ENCODE data around the gene ZNF793. TPM values are rescaled to one million over a fixed set of nuclear protein-coding genes. Genes with fewer than 3 reads are reported as not detected.

The ZNF793 gene
- total RNA-seq, 1 experiment from 2014 or later, result 16.3 TPM

DNA sequence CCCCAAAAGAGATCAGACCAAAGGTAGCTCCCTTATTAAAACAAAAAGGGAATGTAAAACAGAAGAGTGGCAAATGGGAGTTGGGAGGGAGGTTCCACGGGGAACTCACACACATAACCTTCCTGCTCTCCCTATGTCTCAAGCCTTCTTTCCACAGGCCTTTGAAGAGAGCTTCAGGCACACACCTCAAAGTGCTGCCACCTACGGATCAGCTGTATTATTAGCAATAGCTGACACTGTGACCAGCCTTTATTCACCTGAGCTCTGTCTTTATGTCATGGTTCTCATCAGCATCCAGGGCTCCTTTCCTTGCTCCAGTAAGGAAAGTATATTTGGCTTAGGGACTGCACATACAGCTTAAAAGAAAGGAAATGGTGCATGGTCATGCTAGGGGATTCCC lies 76.6 kb downstream of the ZNF793 start:
- Mint-ChIP-seq H3K27me3 (ENCODE audit: low read depth) (no peaks in the 10 kb centered on the region), H3K27ac (no peak overlapping the region), H3K4me3 (no peak overlapping the region), H3K9me3 (peaks cover 24% of the 10 kb centered on the region), H3K36me3 (peaks cover 42% of the 10 kb centered on the region), H3K4me1 (no peaks in the 10 kb centered on the region)
- ATAC-seq (peak; percentile 83), DNase-seq (ENCODE audit: low spot score) (peak; percentile 40)
- CTCF ChIA-PET, result interaction anchor here (0.6 to 1.3 kb wide), 8 partner anchors 10 to 221 kb away, joined by 3 to 11 read pairs (median 4); partner anchors contain the start of genes ZNF527, ZNF540, ZNF571 and ZNF793
- POLR2A ChIA-PET, result interaction anchor here (0.9 kb wide), 2 partner anchors 11 to 76 kb away, joined by 3 to 4 read pairs; partner anchors contain the start of genes ZNF540, ZNF571 and ZNF793
- TF ChIP-seq KAT7 (CRISPR knock-in tag; IDR thresholded peaks at IDR 0.05; ENCODE audit: borderline replicate concordance) (no peak), ZNF219 (CRISPR knock-in tag; IDR thresholded peaks at IDR 0.05; ENCODE audit: borderline replicate concordance) (no peak), NFYB (CRISPR knock-in tag; conservative IDR thresholded peaks at IDR 0.05; ENCODE audit: low read depth) (no peak), ZNF121 (CRISPR knock-in tag; IDR thresholded peaks at IDR 0.05) (no peak), TCF7 (CRISPR knock-in tag; IDR thresholded peaks at IDR 0.05; ENCODE audit: low read depth) (no peak), IRF1 (CRISPR knock-in tag; IDR thresholded peaks at IDR 0.05) (no peak), USF1 (CRISPR knock-in tag; IDR thresholded peaks at IDR 0.05) (no peak), MXD4 (CRISPR knock-in tag; IDR thresholded peaks at IDR 0.05; ENCODE audit: borderline replicate concordance) (no peak), ELF4 (CRISPR knock-in tag; IDR thresholded peaks at IDR 0.05; ENCODE audit: low read depth) (no peak), PRRX2 (CRISPR knock-in tag; IDR thresholded peaks at IDR 0.05) (no peak), HMGA2 (CRISPR knock-in tag; IDR thresholded peaks at IDR 0.05) (no peak), TP53 (CRISPR knock-in tag; IDR thresholded peaks at IDR 0.05) (no peak), FOXJ3 (CRISPR knock-in tag; IDR thresholded peaks at IDR 0.05; ENCODE audit: borderline replicate concordance) (no peak), ZNF263 (CRISPR knock-in tag; IDR thresholded peaks at IDR 0.05; ENCODE audit: low read depth) (no peak), PREB (CRISPR knock-in tag; IDR thresholded peaks at IDR 0.05; ENCODE audit: borderline replicate concordance) (no peak), NFATC4 (CRISPR knock-in tag; IDR thresholded peaks at IDR 0.05) (no peak)
- TF ChIP-seq, protein P1, sequence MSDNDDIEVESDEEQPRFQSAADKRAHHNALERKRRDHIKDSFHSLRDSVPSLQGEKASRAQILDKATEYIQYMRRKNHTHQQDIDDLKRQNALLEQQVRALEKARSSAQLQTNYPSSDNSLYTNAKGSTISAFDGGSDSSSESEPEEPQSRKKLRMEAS (CRISPR knock-in tag; IDR thresholded peaks at IDR 0.05), result no peak
- TF ChIP-seq, protein P2, sequence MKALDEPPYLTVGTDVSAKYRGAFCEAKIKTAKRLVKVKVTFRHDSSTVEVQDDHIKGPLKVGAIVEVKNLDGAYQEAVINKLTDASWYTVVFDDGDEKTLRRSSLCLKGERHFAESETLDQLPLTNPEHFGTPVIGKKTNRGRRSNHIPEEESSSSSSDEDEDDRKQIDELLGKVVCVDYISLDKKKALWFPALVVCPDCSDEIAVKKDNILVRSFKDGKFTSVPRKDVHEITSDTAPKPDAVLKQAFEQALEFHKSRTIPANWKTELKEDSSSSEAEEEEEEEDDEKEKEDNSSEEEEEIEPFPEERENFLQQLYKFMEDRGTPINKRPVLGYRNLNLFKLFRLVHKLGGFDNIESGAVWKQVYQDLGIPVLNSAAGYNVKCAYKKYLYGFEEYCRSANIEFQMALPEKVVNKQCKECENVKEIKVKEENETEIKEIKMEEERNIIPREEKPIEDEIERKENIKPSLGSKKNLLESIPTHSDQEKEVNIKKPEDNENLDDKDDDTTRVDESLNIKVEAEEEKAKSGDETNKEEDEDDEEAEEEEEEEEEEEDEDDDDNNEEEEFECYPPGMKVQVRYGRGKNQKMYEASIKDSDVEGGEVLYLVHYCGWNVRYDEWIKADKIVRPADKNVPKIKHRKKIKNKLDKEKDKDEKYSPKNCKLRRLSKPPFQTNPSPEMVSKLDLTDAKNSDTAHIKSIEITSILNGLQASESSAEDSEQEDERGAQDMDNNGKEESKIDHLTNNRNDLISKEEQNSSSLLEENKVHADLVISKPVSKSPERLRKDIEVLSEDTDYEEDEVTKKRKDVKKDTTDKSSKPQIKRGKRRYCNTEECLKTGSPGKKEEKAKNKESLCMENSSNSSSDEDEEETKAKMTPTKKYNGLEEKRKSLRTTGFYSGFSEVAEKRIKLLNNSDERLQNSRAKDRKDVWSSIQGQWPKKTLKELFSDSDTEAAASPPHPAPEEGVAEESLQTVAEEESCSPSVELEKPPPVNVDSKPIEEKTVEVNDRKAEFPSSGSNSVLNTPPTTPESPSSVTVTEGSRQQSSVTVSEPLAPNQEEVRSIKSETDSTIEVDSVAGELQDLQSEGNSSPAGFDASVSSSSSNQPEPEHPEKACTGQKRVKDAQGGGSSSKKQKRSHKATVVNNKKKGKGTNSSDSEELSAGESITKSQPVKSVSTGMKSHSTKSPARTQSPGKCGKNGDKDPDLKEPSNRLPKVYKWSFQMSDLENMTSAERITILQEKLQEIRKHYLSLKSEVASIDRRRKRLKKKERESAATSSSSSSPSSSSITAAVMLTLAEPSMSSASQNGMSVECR (CRISPR knock-in tag; IDR thresholded peaks at IDR 0.05; ENCODE audit: borderline replicate concordance), result no peak
- TF ChIP-seq, protein P3, sequence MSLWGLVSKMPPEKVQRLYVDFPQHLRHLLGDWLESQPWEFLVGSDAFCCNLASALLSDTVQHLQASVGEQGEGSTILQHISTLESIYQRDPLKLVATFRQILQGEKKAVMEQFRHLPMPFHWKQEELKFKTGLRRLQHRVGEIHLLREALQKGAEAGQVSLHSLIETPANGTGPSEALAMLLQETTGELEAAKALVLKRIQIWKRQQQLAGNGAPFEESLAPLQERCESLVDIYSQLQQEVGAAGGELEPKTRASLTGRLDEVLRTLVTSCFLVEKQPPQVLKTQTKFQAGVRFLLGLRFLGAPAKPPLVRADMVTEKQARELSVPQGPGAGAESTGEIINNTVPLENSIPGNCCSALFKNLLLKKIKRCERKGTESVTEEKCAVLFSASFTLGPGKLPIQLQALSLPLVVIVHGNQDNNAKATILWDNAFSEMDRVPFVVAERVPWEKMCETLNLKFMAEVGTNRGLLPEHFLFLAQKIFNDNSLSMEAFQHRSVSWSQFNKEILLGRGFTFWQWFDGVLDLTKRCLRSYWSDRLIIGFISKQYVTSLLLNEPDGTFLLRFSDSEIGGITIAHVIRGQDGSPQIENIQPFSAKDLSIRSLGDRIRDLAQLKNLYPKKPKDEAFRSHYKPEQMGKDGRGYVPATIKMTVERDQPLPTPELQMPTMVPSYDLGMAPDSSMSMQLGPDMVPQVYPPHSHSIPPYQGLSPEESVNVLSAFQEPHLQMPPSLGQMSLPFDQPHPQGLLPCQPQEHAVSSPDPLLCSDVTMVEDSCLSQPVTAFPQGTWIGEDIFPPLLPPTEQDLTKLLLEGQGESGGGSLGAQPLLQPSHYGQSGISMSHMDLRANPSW (CRISPR knock-in tag; conservative IDR thresholded peaks at IDR 0.05; ENCODE audit: low read depth), result no peak
- TF ChIP-seq, protein P4, sequence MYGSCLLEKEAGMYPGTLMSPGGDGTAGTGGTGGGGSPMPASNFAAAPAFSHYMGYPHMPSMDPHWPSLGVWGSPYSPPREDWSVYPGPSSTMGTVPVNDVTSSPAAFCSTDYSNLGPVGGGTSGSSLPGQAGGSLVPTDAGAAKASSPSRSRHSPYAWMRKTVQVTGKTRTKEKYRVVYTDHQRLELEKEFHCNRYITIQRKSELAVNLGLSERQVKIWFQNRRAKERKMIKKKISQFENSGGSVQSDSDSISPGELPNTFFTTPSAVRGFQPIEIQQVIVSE (CRISPR knock-in tag; IDR thresholded peaks at IDR 0.05; ENCODE audit: borderline replicate concordance), result no peak

Measured in WTC11 (cell line).